Trophoblast cell (in vitro differentiated cells and primary cell): Measurements from ENCODE around the gene TBX4.

ENCODE experiments used
- DNase-seq, 2 donors: peaks; one replicate each; pipeline ENCODE4 v3.0.0-alpha.2; 2016
- H2AFZ ChIP-seq: 2 replicates; pipeline ENCODE4 v1.6.1; 2013; ENCODE audit warnings: low read length, moderate library complexity, mild to moderate bottlenecking; ENCODE audit not compliant: insufficient read depth, poor library complexity
- H2AK5ac ChIP-seq: 2 replicates; pipeline ENCODE4 v1.6.1; 2013; ENCODE audit warnings: mild to moderate bottlenecking, low read length
- H2BK120ac ChIP-seq: 2 replicates; pipeline ENCODE4 v1.6.1; 2013; ENCODE audit warnings: low read length, mild to moderate bottlenecking, moderate library complexity; ENCODE audit not compliant: insufficient read depth, poor library complexity
- H2BK12ac ChIP-seq: 2 replicates; pipeline ENCODE4 v1.6.1; 2013; ENCODE audit warnings: mild to moderate bottlenecking, low read length, moderate library complexity
- H2BK5ac ChIP-seq: 2 replicates; pipeline ENCODE4 v1.6.1; 2013; ENCODE audit warnings: low read length, low read depth, moderate library complexity, mild to moderate bottlenecking; ENCODE audit not compliant: poor library complexity
- H3K14ac ChIP-seq: 2 replicates; pipeline ENCODE4 v1.6.1; 2013; ENCODE audit warnings: mild to moderate bottlenecking, low read length
- H3K18ac ChIP-seq: 2 replicates; pipeline ENCODE4 v1.6.1; 2013; ENCODE audit warnings: mild to moderate bottlenecking, low read length
- H3K23ac ChIP-seq: 2 replicates; pipeline ENCODE4 v1.6.1; 2013; ENCODE audit warnings: low read length
- H3K27ac ChIP-seq: 2 replicates; pipeline ENCODE4 v1.5.1; 2013; ENCODE audit warnings: low read depth, mild to moderate bottlenecking, inconsistent platforms, low read length, moderate library complexity
- H3K27me3 ChIP-seq: 2 replicates; pipeline ENCODE4 v1.6.1; 2013; ENCODE audit warnings: inconsistent platforms, mild to moderate bottlenecking, low read length, moderate library complexity; ENCODE audit not compliant: insufficient read depth
- H3K36me3 ChIP-seq, 2 experiments: 1 replicate in 1 of 2; 2 replicates in 1 of 2; pipeline ENCODE4 v1.6.1; 2013; ENCODE audit warnings: low read length in 2 of 2, mild to moderate bottlenecking in 2 of 2, moderate library complexity in 1 of 2; ENCODE audit not compliant: insufficient read depth in 2 of 2, control insufficient read depth in 1 of 2
- H3K4ac ChIP-seq: 2 replicates; pipeline ENCODE4 v1.6.1; 2013; ENCODE audit warnings: low read depth, mild to moderate bottlenecking, low read length, moderate library complexity
- H3K4me1 ChIP-seq, 2 experiments: 1 replicate in 1 of 2; 2 replicates in 1 of 2; pipeline ENCODE4 v1.6.1; 2013; ENCODE audit warnings: low read length in 2 of 2, mild to moderate bottlenecking in 2 of 2, moderate library complexity in 1 of 2; ENCODE audit not compliant: insufficient read depth in 2 of 2, control insufficient read depth in 1 of 2
- H3K4me2 ChIP-seq: 2 replicates; pipeline ENCODE4 v1.6.1; 2013; ENCODE audit warnings: inconsistent platforms, mild to moderate bottlenecking, low read length, moderate library complexity
- H3K4me3 ChIP-seq: 2 replicates; pipeline ENCODE4 v1.5.1; 2013; ENCODE audit warnings: mild to moderate bottlenecking, low read depth, low read length, inconsistent platforms
- H3K79me1 ChIP-seq: one replicate; pipeline ENCODE4 v1.6.1; 2013; ENCODE audit warnings: low read length
- H3K79me2 ChIP-seq: 2 replicates; pipeline ENCODE4 v1.6.1; 2013; ENCODE audit warnings: low read length, mild to moderate bottlenecking; ENCODE audit not compliant: control insufficient read depth, insufficient read depth, poor library complexity
- H3K9ac ChIP-seq: 2 replicates; pipeline ENCODE4 v1.6.1; 2013; ENCODE audit warnings: mild to moderate bottlenecking, low read length
- H3K9me3 ChIP-seq: 2 replicates; pipeline ENCODE4 v1.6.1; 2013; ENCODE audit warnings: low read depth, mild to moderate bottlenecking, control low read depth, inconsistent platforms, low read length; ENCODE audit not compliant: insufficient read depth
- H4K12ac ChIP-seq: 2 replicates; pipeline ENCODE4 v1.6.1; 2013; ENCODE audit warnings: low read depth, mild to moderate bottlenecking, low read length, moderate library complexity
- H4K8ac ChIP-seq: 2 replicates; pipeline ENCODE4 v1.6.1; 2013; ENCODE audit warnings: low read depth, mild to moderate bottlenecking, low read length, moderate library complexity
- H4K91ac ChIP-seq: one replicate; pipeline ENCODE4 v1.6.1; 2013; ENCODE audit warnings: low read depth, mild to moderate bottlenecking, low read length, moderate library complexity
- WGBS: extraction: QIAGEN DNeasy Blood & Tissue Kit; methylation state at CpG from one replicate; pipeline ENCODE4 v1.1.7; 2013; ENCODE audit warnings: missing lambda C conversion rate; ENCODE audit not compliant: insufficient read length, insufficient coverage; ENCODE audit errors: extremely low coverage; 5-methylcytosine and 5-hydroxymethylcytosine counted together

The TBX4 gene

GRCh38 chr17:61442878-61443474 lies 9.2 kb upstream of the TBX4 start:
- Histone ChIP-seq H2BK12ac (no peak overlapping the region), H3K27me3 (peaks cover 3% of the 10 kb centered on the region), H3K4me3 (no peak overlapping the region), H4K91ac (no peak overlapping the region), H3K4me2 (no peak overlapping the region), H3K79me2 (no peaks in the 10 kb centered on the region), H3K79me1 (no peaks in the 10 kb centered on the region), H3K4me1 (no peaks in the 10 kb centered on the region), H4K8ac (no peak overlapping the region), H3K9me3 (no peaks in the 10 kb centered on the region), H2BK5ac (no peak overlapping the region), H3K36me3 (no peaks in the 10 kb centered on the region), H2BK120ac (no peak overlapping the region), H3K23ac (no peak overlapping the region), H2AFZ (no peak overlapping the region), H4K12ac (no peak overlapping the region), H3K4ac (no peak overlapping the region), H3K27ac (no peak overlapping the region), H3K14ac (no peak overlapping the region), H3K9ac (no peak overlapping the region), H3K18ac (no peak overlapping the region), H2AK5ac (no peak overlapping the region)
- DNase-seq: no peak
- no CpG with 5 or more reads among the region's 11 CpGs for WGBS

DNA sequence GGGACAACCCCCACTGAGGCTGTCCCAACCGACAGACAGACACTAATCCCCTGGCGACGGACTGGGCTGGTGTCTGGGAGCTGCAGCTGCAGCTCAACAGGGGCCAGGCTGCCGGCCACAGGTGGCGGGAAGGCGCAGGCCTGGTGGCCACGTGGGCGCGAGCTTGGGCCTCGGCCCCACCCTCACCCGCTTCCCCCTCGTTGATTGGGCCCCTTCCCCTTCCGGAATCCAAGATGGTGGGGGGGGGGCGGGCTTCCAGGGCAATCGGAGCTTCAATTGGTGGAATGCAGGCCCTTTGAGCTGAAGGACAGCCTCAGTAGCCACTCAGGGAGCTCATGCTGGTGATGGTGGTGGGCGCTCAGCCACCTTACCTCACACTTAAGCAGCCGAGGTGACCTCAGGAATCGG lies 8.7 kb upstream of the TBX4 start:
- Histone ChIP-seq H3K14ac (no peak overlapping the region), H3K79me2 (no peaks in the 10 kb centered on the region), H2BK12ac (no peak overlapping the region), H3K79me1 (no peaks in the 10 kb centered on the region), H2AFZ (no peak overlapping the region), H4K12ac (no peak overlapping the region), H4K8ac (no peak overlapping the region), H3K4me1 (no peaks in the 10 kb centered on the region), H2BK5ac (no peak overlapping the region), H3K23ac (no peak overlapping the region), H3K36me3 (no peaks in the 10 kb centered on the region), H3K27me3 (peaks cover 7% of the 10 kb centered on the region), H3K4me2 (no peak overlapping the region), H2BK120ac (no peak overlapping the region), H3K4me3 (no peak overlapping the region), H3K9ac (no peak overlapping the region), H4K91ac (no peak overlapping the region), H2AK5ac (no peak overlapping the region), H3K18ac (no peak overlapping the region), H3K4ac (no peak overlapping the region), H3K27ac (no peak overlapping the region), H3K9me3 (no peaks in the 10 kb centered on the region)
- peak in 1 of 2 donors; percentile 15 for DNase-seq
- WGBS: no CpG with 5 or more reads among the region's 18 CpGs

DNA sequence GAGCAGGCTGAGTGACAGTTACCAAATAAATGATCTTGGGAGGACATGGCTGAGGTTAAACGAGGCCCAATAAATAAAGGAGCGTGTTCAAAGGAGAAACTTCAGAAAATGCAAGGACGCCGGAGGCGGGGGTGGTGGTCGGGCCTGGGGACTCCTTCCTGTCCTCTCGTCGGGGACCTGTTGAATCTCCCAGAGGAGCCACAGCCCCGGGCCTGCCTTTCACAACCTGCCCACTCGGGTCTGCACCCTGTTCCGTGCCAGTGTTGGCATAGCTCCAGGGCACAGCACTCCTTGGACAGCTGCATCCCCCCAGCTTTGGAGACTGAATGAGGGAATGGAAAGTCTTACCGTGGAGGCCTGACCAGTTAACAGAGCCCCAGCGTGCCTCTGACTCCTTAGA lies 8.1 kb upstream of the TBX4 start:
- no peak overlapping the region for H2AK5ac ChIP-seq
- H2AFZ ChIP-seq: no peak overlapping the region
- no peaks in the 10 kb centered on the region for H3K79me2 ChIP-seq
- H3K4me3 ChIP-seq: no peak overlapping the region
- no peak overlapping the region for H2BK5ac ChIP-seq
- no peak overlapping the region for H3K4me2 ChIP-seq
- no peaks in the 10 kb centered on the region for H3K4me1 ChIP-seq
- no peak overlapping the region for H3K18ac ChIP-seq
- no peaks in the 10 kb centered on the region for H3K79me1 ChIP-seq
- no CpG with 5 or more reads among the region's 13 CpGs for WGBS
- no peak for DNase-seq
- no peak overlapping the region for H4K12ac ChIP-seq
- no peak overlapping the region for H4K91ac ChIP-seq
- no peak overlapping the region for H3K23ac ChIP-seq
- H3K4ac ChIP-seq: no peak overlapping the region
- H3K27me3 ChIP-seq: peaks cover 7% of the 10 kb centered on the region
- H2BK120ac ChIP-seq: no peak overlapping the region
- H3K9me3 ChIP-seq: no peaks in the 10 kb centered on the region
- no peak overlapping the region for H3K14ac ChIP-seq
- H4K8ac ChIP-seq: no peak overlapping the region
- no peak overlapping the region for H3K9ac ChIP-seq
- H3K36me3 ChIP-seq: no peaks in the 10 kb centered on the region
- no peak overlapping the region for H3K27ac ChIP-seq
- H2BK12ac ChIP-seq: no peak overlapping the region

DNA sequence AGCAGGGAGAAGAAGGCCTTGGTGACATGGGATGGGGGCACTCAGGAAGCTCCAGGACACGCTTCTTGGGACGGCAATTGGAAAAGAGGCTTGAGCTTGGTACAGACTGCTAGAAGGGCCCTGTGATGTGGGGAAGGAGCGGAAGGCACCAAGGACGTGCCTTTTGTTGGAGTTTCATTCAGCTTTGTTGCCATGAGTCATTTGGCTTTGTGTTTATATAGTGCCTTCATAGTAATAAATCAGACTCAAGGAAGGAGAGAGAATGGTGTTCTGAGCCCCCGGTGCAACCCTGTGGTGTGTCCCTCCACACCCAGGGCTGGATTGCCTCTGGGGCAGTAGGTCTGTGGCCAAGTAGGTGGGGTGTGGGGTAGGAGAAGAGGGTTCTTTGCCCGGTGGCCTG lies 7.4 kb upstream of the TBX4 start:
- Histone ChIP-seq H2AFZ (no peak overlapping the region), H3K9me3 (no peaks in the 10 kb centered on the region), H3K14ac (no peak overlapping the region), H3K9ac (no peak overlapping the region), H3K18ac (no peak overlapping the region), H2BK120ac (no peak overlapping the region), H3K36me3 (no peaks in the 10 kb centered on the region), H3K4ac (no peak overlapping the region), H4K8ac (no peak overlapping the region), H4K12ac (no peak overlapping the region), H4K91ac (no peak overlapping the region), H3K4me1 (no peaks in the 10 kb centered on the region), H3K4me3 (no peak overlapping the region), H3K79me1 (no peaks in the 10 kb centered on the region), H3K27me3 (peaks cover 7% of the 10 kb centered on the region), H3K4me2 (no peak overlapping the region), H3K23ac (no peak overlapping the region), H3K27ac (no peak overlapping the region), H2AK5ac (no peak overlapping the region), H3K79me2 (no peaks in the 10 kb centered on the region), H2BK5ac (no peak overlapping the region), H2BK12ac (no peak overlapping the region)
- no peak for DNase-seq
- no CpG with 5 or more reads among the region's 6 CpGs for WGBS
